Left cardiac atrium (tissue), 4 donors: ENCODE measurements around the gene SEMA4C. TPM values are rescaled to one million over a fixed set of nuclear protein-coding genes. Genes with fewer than 3 reads are reported as not detected.

Experiments used
- ATAC-seq, 2 donors: fragments of 200-7000 bp; cut with Tn5 transposase; one replicate each; pipeline ENCODE4 v1.9.1; 2020; ENCODE audit warnings: mild to moderate bottlenecking in 2 of 2, moderate library complexity in 2 of 2
- DNase-seq: peaks from one replicate; pipeline ENCODE4 v3.0.0-alpha.2; 2020
- intact Hi-C, 2 donors: fragments of 100-400 bp; cut with DNase I; formaldehyde crosslinking; loops; one replicate each; pipeline versions ENCODE4 v1.14.1 to v1.15.1; 2022 to 2023
- total RNA-seq, 2 donors: library from RNA; stranded (reverse); fragmentation: NEBNext Ultra II Directional; extraction: Animal tissue kit (Norgen Biotek cat#: 25700); gene quantifications; one replicate each; pipeline ENCODE4 v1.2.1, GENCODE V29; 2021
- donor health status: DM: no; HTN: yes; CAD: no.
- donor health status: DM: no; HTN: yes; CAD: no; lungs with severe emphysema.
- donor health status: DM: yes; HTN: yes; CAD: no.
- donor health status: Dilated cardiomyopathy.

The SEMA4C gene
- total RNA-seq, 2 donors from 2014 or later = 22.1 to 24.8 TPM

DNA sequence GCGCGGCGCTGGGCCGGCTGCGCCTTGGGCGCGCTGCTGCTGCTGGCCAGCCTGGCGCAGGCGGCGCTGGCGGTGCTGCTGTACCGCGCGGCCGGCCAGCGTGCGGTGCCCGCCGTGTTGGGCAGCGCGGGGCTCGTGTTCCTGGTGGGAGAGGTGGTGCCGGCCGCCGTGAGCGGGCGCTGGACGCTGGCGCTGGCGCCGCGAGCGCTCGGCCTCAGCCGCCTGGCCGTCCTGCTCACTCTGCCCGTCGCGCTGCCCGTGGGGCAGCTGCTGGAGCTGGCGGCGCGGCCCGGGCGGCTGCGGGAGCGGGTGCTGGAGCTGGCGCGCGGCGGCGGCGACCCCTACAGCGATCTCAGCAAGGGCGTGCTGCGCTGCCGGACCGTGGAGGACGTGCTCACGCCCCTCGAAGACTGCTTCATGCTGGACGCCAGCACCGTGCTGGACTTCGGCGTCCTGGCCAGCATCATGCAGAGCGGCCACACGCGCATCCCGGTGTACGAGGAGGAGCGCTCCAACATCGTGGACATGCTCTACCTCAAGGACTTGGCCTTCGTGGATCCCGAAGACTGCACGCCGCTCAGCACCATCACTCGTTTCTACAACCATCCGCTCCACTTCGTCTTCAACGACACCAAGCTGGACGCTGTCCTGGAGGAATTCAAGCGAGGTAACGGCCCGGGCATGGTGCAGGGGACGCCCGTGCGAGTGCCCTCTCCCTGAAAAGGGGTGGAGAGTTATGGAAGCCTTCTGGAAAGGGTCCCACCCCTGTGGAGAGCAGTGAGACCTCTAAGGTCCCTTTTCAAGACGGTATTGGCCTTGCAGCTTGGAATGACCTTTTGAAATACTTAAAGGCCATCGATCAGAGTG, 52.8 kb downstream of the SEMA4C start:
- intact Hi-C loops = loop anchor here in 1 of 2 donors (10.0 kb wide), 1 partner anchor 182 kb away; the partner anchor contains the start of gene KANSL3
- DNase-seq (peak; percentile 59), ATAC-seq (peak in 1 of 2 donors; percentile 35)

DNA sequence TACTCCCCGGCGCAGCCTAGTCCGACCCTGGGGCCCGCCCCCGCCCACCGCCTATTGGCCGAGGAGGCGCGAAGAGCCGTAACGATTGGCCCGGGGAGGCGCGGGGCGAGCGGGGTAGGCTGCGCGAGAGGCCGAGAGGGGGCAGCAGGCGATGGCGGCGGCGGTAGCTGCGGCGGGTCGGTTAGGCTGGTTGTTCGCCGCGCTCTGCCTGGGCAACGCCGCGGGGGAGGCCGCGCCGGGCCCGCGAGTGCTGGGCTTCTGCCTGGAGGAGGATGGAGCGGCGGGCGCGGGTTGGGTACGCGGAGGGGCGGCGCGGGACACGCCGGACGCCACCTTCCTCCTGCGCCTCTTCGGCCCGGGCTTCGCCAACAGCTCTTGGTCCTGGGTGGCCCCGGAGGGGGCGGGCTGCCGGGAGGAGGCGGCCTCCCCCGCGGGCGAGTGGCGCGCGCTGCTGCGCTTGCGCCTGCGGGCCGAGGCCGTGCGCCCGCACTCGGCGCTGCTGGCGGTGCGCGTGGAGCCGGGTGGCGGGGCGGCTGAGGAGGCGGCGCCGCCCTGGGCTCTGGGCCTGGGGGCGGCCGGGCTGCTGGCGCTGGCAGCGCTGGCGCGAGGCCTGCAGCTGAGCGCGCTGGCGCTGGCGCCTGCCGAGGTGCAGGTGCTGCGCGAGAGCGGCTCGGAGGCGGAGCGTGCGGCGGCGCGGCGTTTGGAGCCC, 53.6 kb downstream of the SEMA4C start, which contains the start of gene CNNM3:
Gene CNNM3, plus strand, starts transcription at position 142 of the 709 bp plus-strand sequence. Its CDS starts 10 bp downstream, at position 152.
- intact Hi-C loops = loop anchor here in 1 of 2 donors (10.0 kb wide), 1 partner anchor 181 kb away; the partner anchor contains the start of gene KANSL3
- ATAC-seq (peak; percentile 97), DNase-seq (peak; percentile 98)

DNA sequence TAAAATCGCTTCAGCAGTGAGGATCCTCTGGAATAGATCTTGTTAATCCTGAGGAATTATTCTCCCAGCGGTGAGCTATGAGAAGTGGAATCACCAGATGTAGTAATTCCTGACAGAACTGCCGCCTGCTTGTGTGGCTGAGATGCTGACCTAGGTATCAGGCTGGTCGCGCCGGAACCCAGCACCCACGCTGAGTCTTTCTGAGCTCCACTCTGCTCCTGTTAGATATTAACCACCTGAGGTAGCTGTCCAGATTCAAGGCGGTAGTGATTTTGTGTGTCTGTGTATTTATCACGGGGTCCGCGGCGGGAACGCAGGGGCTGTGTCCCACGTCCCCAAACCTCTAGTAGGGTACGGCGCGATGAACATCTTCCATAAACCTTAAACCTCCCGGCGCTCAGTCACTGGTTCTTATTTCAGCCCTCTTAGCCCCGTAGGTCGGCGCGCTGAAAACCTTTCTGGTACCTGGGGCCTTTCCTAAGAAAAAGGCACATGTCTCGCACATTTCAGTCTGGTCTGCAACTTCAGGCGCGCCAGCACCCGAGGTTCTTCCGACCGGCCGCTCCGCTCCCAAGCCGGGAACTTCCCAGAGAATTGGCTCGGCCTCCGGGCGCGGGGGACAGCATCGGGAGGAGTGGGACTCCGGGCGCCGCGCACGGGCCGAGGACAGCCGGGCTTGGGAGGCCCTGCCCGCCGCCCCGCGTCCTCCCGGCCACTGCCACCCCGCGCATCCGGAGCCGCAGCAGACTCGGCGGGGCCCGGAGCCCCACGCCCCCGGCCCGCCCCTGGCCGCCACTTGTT, 54.4 kb downstream of the SEMA4C start:
- no peak for ATAC-seq
- no peak for DNase-seq
- intact Hi-C loops = loop anchor here in 1 of 2 donors (10.0 kb wide), 1 partner anchor 181 kb away; the partner anchor contains the start of gene KANSL3

DNA sequence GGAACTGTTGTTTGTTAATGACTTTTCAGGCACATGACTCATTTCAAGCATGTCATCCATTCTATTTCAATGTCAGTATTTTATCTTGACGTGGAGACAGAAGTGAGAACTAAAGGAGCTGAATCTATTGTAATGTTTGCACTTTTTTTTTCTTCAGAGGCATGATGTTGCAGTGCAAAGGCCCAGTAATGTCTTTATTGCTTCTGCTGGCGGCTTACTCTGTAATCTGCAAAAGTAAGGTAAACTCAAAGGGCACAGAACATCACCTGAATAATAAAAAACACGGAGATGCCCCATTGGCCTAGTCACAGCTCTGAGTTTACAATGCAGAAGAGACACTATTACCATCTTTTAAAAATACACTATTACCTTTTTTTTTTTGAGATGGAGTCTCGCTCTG, 56.2 kb downstream of the SEMA4C start:
- DNase-seq = no peak
- no peak for ATAC-seq
- intact Hi-C loops = loop anchor here in 1 of 2 donors (10.0 kb wide), 1 partner anchor 179 kb away; the partner anchor contains the start of gene KANSL3

DNA sequence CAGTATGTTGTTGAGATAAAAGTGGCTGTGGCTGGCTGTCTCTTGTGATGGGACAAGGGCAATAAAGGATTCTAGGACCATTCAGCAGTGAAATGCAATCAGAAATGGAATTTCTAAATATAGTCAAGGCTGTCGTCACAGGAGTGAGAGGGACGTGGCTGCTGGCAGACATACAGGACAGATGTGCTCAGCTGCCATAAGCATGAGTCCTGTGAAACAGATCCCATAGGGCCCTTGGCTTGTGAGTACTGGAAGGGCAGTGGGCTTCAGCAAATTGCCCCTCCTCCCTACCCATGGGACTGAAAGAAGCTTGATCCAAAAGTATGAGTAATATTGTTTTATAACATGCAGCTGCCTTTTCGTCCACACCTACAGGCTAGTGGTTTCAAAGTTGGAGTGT, 58.0 kb downstream of the SEMA4C start:
- DNase-seq (peak; percentile 77), ATAC-seq (peak in 1 of 2 donors; percentile 25)
- intact Hi-C loops = loop anchor here in 1 of 2 donors (10.0 kb wide), 1 partner anchor 177 kb away; the partner anchor contains the start of gene KANSL3

DNA sequence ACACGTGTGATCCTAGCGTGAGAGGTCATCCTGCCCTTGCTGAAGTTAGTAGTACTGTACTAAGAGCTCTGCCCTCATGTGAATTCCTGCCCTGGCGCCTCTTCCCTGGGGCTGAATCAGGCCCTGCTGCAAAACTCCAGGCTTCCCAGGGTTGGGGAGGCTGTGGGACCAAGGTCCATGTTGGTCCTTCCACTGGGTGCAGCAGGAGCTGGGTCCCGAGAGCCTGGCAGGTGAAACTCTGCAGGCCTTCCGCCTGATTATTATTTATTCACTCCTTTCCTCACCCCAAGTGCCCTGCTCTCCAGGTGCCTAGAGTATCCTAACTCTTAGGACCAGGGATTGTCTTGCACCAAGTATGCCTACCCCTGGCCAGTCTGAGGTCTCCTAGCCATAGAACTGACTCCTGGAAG, 59.1 kb downstream of the SEMA4C start:
- DNase-seq (no peak), ATAC-seq (no peak)
- intact Hi-C loops = loop anchor here in 1 of 2 donors (10.0 kb wide), 1 partner anchor 176 kb away; the partner anchor contains the start of gene KANSL3

DNA sequence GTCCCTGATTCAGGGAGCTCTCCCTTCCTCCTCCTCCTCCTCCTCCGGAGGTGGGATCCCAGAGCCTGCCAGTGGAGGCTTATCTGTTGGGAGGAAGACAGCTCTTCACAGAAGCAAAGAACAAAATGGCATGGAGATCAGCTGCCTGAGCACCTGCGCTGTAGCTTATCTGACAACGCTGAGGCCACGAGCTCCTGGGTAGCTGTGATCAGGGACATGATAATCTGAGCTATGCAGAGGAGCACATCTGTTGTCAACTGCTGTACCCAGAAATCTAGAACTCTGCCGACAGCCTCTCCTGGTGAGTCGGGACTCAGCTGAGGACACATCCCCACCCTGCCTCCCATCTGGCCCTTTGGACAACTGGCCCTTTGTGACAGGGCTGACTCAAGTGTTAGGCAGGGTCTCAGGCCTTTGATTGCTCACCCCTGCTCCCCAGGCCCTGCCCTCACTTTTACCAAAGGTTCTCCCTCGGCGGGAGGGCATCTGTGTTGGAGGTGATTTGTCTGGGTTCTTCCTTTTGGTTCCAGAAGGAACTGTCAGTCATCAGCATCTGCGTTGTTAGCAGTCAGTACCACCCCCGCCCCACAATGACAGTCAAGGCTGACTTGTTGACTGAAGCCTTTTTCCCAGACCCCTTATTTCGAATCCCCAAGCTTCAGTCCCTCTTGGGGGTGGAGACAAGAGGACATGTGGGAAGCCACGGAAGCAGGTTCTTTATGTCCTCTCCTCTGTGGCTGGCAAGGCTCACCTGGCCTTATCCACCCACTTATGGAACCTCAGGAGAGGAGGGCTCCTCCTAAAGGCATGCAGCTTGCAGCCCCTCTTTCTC, 59.7 kb downstream of the SEMA4C start:
- DNase-seq = no peak
- peak in 1 of 2 donors; percentile 18 for ATAC-seq
- intact Hi-C loops = loop anchor here (10.0 kb wide), 2 partner anchors 55 to 175 kb away; partner anchors contain the start of gene KANSL3 (in 1 of the 2)

Other genes with a start within 250 kb of the SEMA4C start
- gene KANSL3, start 231.8 kb downstream of the SEMA4C start, total RNA-seq = 10 to 100 TPM; 26.9 to 27.6 TPM
- gene FER1L5, start 227.3 kb downstream of the SEMA4C start, total RNA-seq = under 1 TPM in 1 of 2 donors, not detected in 1; 0.06 TPM
- 10 to 100 TPM; 11.7 to 22.1 TPM for gene LMAN2L, start 130.0 kb downstream of the SEMA4C start, total RNA-seq
- 10 to 100 TPM; 16.8 to 29.5 TPM for gene CNNM4, start 109.2 kb downstream of the SEMA4C start, total RNA-seq
- gene CNNM3, start 53.8 kb downstream of the SEMA4C start, total RNA-seq = 10 to 100 TPM in 1 of 2 donors, 1 to 10 TPM in 1; 9.6 to 10.3 TPM
- gene ANKRD23, start 26.1 kb downstream of the SEMA4C start, total RNA-seq = 10 to 100 TPM; 18.4 to 24.7 TPM
- 10 to 100 TPM; 11.9 to 12.4 TPM for gene ANKRD39, start 12.1 kb downstream of the SEMA4C start, total RNA-seq
- gene FAM178B, start 116.5 kb upstream of the SEMA4C start, total RNA-seq = under 1 TPM in 1 of 2 donors, not detected in 1; 0.44 TPM
- gene FAHD2B, start 224.8 kb upstream of the SEMA4C start, total RNA-seq = 10 to 100 TPM; 23.9 to 25.5 TPM
- gene ANKRD36, start 243.1 kb upstream of the SEMA4C start, total RNA-seq = 1 to 10 TPM; 5.7 to 9.7 TPM